ENCODE results near the gene POLG2.
A peak's percentile ranks its signal among the peaks of the same experiment; 100 is the strongest.

The POLG2 gene

GRCh38 chr17:64529221-64529620, 32.4 kb upstream of the POLG2 start:
- peaks cover 93% of the 10 kb centered on the region for H3K36me3 ChIP-seq (ENCODE audit: control insufficient read depth, low read depth, low read length)
- H3K4me3 ChIP-seq (ENCODE audit: low read length), result no peak overlapping the region
- H3K27ac ChIP-seq (ENCODE audit: low read length), result no peak overlapping the region
- H3K9ac ChIP-seq (ENCODE audit: low read length), result no peak overlapping the region
- H3K9me3 ChIP-seq (ENCODE audit: control insufficient read depth, low read depth, low read length), result no peaks in the 10 kb centered on the region
- no peaks in the 10 kb centered on the region for H3K4me1 ChIP-seq (ENCODE audit: control insufficient read depth, low read depth, low read length)
- no peaks in the 10 kb centered on the region for H3K27me3 ChIP-seq (ENCODE audit: control insufficient read depth, insufficient read depth, low read length)

DNA sequence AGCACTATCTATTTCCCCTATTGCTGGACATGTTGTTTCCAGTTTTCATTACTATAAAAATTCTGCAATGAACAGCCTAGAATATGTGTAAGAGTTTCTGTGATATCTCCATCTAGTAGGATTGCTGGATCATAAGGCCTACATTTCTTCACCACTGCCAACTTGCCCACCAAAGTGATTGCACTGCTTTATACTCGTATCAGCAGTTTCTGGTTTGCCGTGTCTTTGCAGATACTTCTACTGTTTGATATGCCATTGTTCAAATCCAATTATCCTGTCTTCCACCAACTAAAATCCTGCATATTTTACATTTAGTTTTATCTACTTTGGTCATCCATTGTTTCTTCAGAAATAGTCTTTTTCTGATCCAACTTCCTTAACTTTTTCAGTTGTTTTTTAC, 31.1 kb upstream of the POLG2 start:
- Histone ChIP-seq H3K4me1 (ENCODE audit: control insufficient read depth, low read depth, low read length) (no peaks in the 10 kb centered on the region), H3K4me3 (ENCODE audit: low read length) (no peak overlapping the region), H3K27ac (ENCODE audit: low read length) (no peak overlapping the region), H3K9me3 (ENCODE audit: control insufficient read depth, low read depth, low read length) (no peaks in the 10 kb centered on the region), H3K9ac (ENCODE audit: low read length) (no peak overlapping the region), H3K36me3 (ENCODE audit: control insufficient read depth, low read depth, low read length) (peaks cover 90% of the 10 kb centered on the region), H3K27me3 (ENCODE audit: control insufficient read depth, insufficient read depth, low read length) (no peaks in the 10 kb centered on the region)

DNA sequence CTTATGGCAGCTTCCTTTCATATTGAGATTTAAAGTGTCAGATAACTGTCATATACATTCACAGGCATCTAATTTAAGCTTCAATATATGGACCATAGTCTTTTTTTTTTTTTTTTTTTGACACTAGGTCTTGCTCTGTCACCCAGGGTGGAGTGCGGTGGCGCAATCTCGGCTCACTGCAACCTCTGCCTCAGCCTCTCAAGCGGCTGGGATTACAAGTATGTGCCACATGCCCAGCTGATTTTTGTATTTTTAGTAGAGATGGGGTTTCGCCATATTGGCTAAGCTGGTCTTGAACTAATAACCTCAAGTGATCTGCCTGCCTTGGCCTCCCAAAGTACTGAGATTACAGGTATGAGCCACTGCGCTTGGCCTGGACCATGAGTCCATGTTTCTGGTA, 23.5 kb upstream of the POLG2 start:
- H3K36me3 ChIP-seq (ENCODE audit: control insufficient read depth, low read depth, low read length), result peaks cover 83% of the 10 kb centered on the region

GRCh38 chr17:64519601-64520000, 22.7 kb upstream of the POLG2 start:
- no peak overlapping the region for H3K4me3 ChIP-seq (ENCODE audit: low read length)
- H3K27me3 ChIP-seq (ENCODE audit: control insufficient read depth, insufficient read depth, low read length), result no peaks in the 10 kb centered on the region
- peaks cover 85% of the 10 kb centered on the region for H3K36me3 ChIP-seq (ENCODE audit: control insufficient read depth, low read depth, low read length)
- no peaks in the 10 kb centered on the region for H3K4me1 ChIP-seq (ENCODE audit: control insufficient read depth, low read depth, low read length)
- no peak overlapping the region for H3K9ac ChIP-seq (ENCODE audit: low read length)
- no peaks in the 10 kb centered on the region for H3K9me3 ChIP-seq (ENCODE audit: control insufficient read depth, low read depth, low read length)
- H3K27ac ChIP-seq (ENCODE audit: low read length), result no peak overlapping the region

More for the DNA sequence above, 23.5 kb upstream of the POLG2 start:
- Histone ChIP-seq H3K9ac (ENCODE audit: low read length) (no peak overlapping the region), H3K9me3 (ENCODE audit: control insufficient read depth, low read depth, low read length) (no peaks in the 10 kb centered on the region), H3K4me3 (ENCODE audit: low read length) (no peak overlapping the region), H3K27ac (ENCODE audit: low read length) (no peak overlapping the region), H3K27me3 (ENCODE audit: control insufficient read depth, insufficient read depth, low read length) (no peaks in the 10 kb centered on the region), H3K4me1 (ENCODE audit: control insufficient read depth, low read depth, low read length) (no peaks in the 10 kb centered on the region)

- H3K4me1 ChIP-seq (ENCODE audit: control insufficient read depth, low read depth, low read length), result no peaks in the 10 kb centered on the region
- H3K4me3 ChIP-seq (ENCODE audit: low read length), result no peak overlapping the region
- no peaks in the 10 kb centered on the region for H3K27me3 ChIP-seq (ENCODE audit: control insufficient read depth, insufficient read depth, low read length)
- H3K9ac ChIP-seq (ENCODE audit: low read length), result no peak overlapping the region
- H3K36me3 ChIP-seq (ENCODE audit: control insufficient read depth, low read depth, low read length), result peaks cover 88% of the 10 kb centered on the region
- H3K9me3 ChIP-seq (ENCODE audit: control insufficient read depth, low read depth, low read length), result no peaks in the 10 kb centered on the region
- H3K27ac ChIP-seq (ENCODE audit: low read length), result no peak overlapping the region
Measured at GRCh38 chr17:64515829-64516228, 19.0 kb upstream of the POLG2 start.

DNA sequence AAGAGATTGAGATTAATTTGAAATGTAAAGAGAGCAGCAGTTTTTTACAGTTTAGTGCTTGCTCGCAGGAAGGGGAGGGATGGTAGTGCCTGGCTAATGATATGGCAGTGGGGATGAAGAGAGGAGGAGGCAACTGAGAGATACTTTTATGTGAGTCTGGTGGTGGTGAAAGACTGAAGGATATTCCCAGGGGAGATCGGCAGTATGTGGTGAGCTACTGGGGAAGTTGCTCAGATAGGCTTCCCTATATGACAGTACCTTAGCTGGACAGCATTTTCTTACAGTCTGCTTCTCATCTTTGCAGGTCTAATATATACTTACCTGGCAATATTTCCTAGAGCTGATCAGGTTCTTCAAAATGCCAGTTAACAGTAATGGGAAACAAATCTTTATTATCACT, 18.6 kb upstream of the POLG2 start:
- H3K9ac ChIP-seq (ENCODE audit: low read length), result no peak overlapping the region
- H3K4me1 ChIP-seq (ENCODE audit: control insufficient read depth, low read depth, low read length), result no peaks in the 10 kb centered on the region
- no peak overlapping the region for H3K4me3 ChIP-seq (ENCODE audit: low read length)
- no peaks in the 10 kb centered on the region for H3K9me3 ChIP-seq (ENCODE audit: control insufficient read depth, low read depth, low read length)
- H3K27me3 ChIP-seq (ENCODE audit: control insufficient read depth, insufficient read depth, low read length), result no peaks in the 10 kb centered on the region
- H3K27ac ChIP-seq (ENCODE audit: low read length), result no peak overlapping the region
- H3K36me3 ChIP-seq (ENCODE audit: control insufficient read depth, low read depth, low read length), result peaks cover 84% of the 10 kb centered on the region

DNA sequence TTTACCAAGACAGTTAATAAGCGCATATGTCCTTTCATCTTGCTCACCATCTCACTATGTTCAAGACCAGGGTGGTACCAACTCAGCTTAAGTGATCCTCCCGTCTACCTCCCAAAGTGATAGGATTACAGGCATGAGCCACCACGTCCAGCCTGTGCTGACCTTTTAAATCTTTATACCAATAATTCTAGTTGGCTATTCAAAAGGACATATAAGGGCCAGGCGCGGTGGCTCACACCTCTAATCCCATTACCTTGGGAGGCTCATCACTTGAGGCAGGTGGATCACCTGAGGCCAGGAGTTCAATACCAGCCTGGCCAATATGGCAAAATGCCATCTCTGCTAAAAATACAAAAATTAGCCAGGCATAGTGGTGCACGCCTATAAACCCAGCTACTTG, 12.3 kb upstream of the POLG2 start:
- Histone ChIP-seq H3K36me3 (ENCODE audit: control insufficient read depth, low read depth, low read length) (peaks cover 51% of the 10 kb centered on the region), H3K9ac (ENCODE audit: low read length) (no peak overlapping the region), H3K4me1 (ENCODE audit: control insufficient read depth, low read depth, low read length) (no peaks in the 10 kb centered on the region), H3K27ac (ENCODE audit: low read length) (no peak overlapping the region), H3K9me3 (ENCODE audit: control insufficient read depth, low read depth, low read length) (no peaks in the 10 kb centered on the region), H3K4me3 (ENCODE audit: low read length) (no peak overlapping the region), H3K27me3 (ENCODE audit: control insufficient read depth, insufficient read depth, low read length) (no peaks in the 10 kb centered on the region)

- Histone ChIP-seq H3K27me3 (ENCODE audit: control insufficient read depth, insufficient read depth, low read length) (no peaks in the 10 kb centered on the region), H3K4me3 (ENCODE audit: low read length) (peak overlapping the region; percentile 92), H3K9ac (ENCODE audit: low read length) (no peak overlapping the region), H3K27ac (ENCODE audit: low read length) (no peak overlapping the region), H3K9me3 (ENCODE audit: control insufficient read depth, low read depth, low read length) (no peaks in the 10 kb centered on the region), H3K36me3 (ENCODE audit: control insufficient read depth, low read depth, low read length) (peaks cover 51% of the 10 kb centered on the region), H3K4me1 (ENCODE audit: control insufficient read depth, low read depth, low read length) (no peaks in the 10 kb centered on the region)
Measured at GRCh38 chr17:64508683-64509082, 11.8 kb upstream of the POLG2 start.

DNA sequence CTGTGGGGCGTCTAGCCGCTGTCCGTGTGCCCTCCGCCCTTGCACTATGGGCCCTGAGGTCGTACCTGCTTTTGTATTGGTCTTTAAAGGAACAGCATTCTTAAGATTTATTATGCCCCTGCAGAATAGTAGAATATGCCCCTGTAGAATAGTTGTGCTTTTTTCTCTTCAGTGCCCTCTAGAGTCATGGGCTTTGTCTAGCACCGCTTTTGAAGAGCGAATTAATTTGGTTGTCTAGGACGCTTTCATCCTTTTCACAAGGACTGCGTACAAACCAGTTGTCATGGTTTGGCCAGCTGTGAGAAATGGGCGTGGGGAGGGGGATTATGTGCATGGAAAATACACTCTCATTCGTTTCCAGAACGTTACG, 10.5 kb upstream of the POLG2 start:
- H3K27me3 ChIP-seq (ENCODE audit: control insufficient read depth, insufficient read depth, low read length), result no peaks in the 10 kb centered on the region
- H3K9ac ChIP-seq (ENCODE audit: low read length), result peak overlapping the region; percentile 100
- H3K9me3 ChIP-seq (ENCODE audit: control insufficient read depth, low read depth, low read length), result no peaks in the 10 kb centered on the region
- H3K4me1 ChIP-seq (ENCODE audit: control insufficient read depth, low read depth, low read length), result no peaks in the 10 kb centered on the region
- H3K36me3 ChIP-seq (ENCODE audit: control insufficient read depth, low read depth, low read length), result peaks cover 51% of the 10 kb centered on the region
- peak overlapping the region; percentile 91 for H3K27ac ChIP-seq (ENCODE audit: low read length)
- H3K4me3 ChIP-seq (ENCODE audit: low read length), result peak overlapping the region; percentile 92

- peak within 1 kb of the TSS; percentile 100 for H3K9ac ChIP-seq (ENCODE audit: low read length)
- H3K36me3 ChIP-seq (ENCODE audit: control insufficient read depth, low read depth, low read length), result peaks cover 51% of the 10 kb centered on the region
- peak within 1 kb of the TSS; percentile 97 for H3K27ac ChIP-seq (ENCODE audit: low read length)
Measured at GRCh38 chr17:64506576-64507412, 9.9 kb upstream of the POLG2 start, which contains the start of gene CEP95. Gene CEP95 (plus strand): TSS chr17:64506977. CDS start chr17:64507098, 121 bp downstream.

DNA sequence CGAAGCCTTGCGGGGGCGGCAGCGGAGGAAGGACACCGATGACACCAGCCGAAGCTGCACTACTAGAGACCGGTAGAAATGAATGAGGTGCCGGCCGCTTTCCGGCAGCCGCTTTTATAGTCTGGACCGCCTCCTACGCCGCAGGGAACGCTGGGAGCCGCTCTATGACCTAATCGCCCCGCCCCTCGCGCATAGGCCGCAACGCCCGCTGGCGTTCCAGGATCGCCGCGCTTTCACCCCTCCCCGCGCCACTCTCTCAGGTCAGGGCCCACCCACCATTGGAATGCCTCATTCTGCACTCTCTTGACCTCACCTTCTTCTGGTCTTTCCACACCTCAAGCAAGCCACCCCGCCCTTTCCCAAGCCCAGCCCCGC, 9.3 kb upstream of the POLG2 start, which contains the start of gene DDX5:
Gene DDX5, minus strand, starts transcription at position 89 of the 375 bp plus-strand sequence. CDS start 170 bp downstream, outside the sequence.
- H3K27ac ChIP-seq (ENCODE audit: low read length), result peak within 1 kb of the TSS; percentile 97
- no peaks in the 10 kb centered on the region for H3K4me1 ChIP-seq (ENCODE audit: control insufficient read depth, low read depth, low read length)
- no peaks in the 10 kb centered on the region for H3K9me3 ChIP-seq (ENCODE audit: control insufficient read depth, low read depth, low read length)
- peak within 1 kb of the TSS; percentile 100 for H3K9ac ChIP-seq (ENCODE audit: low read length)
- H3K36me3 ChIP-seq (ENCODE audit: control insufficient read depth, low read depth, low read length), result peaks cover 52% of the 10 kb centered on the region
- H3K27me3 ChIP-seq (ENCODE audit: control insufficient read depth, insufficient read depth, low read length), result no peaks in the 10 kb centered on the region
- H3K4me3 ChIP-seq (ENCODE audit: low read length), result peak within 1 kb of the TSS; percentile 92

More at GRCh38 chr17:64506576-64507412, 9.9 kb upstream of the POLG2 start, which contains the start of gene CEP95:
- Histone ChIP-seq H3K9me3 (ENCODE audit: control insufficient read depth, low read depth, low read length) (no peaks in the 10 kb centered on the region), H3K4me3 (ENCODE audit: low read length) (peak within 1 kb of the TSS; percentile 92), H3K27me3 (ENCODE audit: control insufficient read depth, insufficient read depth, low read length) (no peaks in the 10 kb centered on the region), H3K4me1 (ENCODE audit: control insufficient read depth, low read depth, low read length) (no peaks in the 10 kb centered on the region)
